GM12878 (cell line): ENCODE results near the gene MSS51.

Experiments used
- BHLHE40 ChIP-seq, 2 experiments: fragments of 450-650 bp in 1 of 2; IDR thresholded peaks; 2 replicates each; pipeline ENCODE4 v1.6.1; 2011 to 2017; ENCODE audit warnings: low read depth in 2 of 2, borderline replicate concordance in 1 of 2, improper control_type of control experiment in 1 of 2, low read length in 1 of 2, mild to moderate bottlenecking in 1 of 2
- EGR1 ChIP-seq, 2 experiments: IDR thresholded peaks; 1 replicate in 1 of 2; 2 replicates in 1 of 2; pipeline ENCODE4 v1.6.1; 2011 to 2012; ENCODE audit warnings: low read depth in 2 of 2, low read length in 2 of 2, borderline replicate concordance in 1 of 2, mild to moderate bottlenecking in 1 of 2, moderate library complexity in 1 of 2
- FOXK2 ChIP-seq: fragments of 450-650 bp; IDR thresholded peaks from 2 replicates; pipeline ENCODE4 v1.6.1; 2017; ENCODE audit warnings: mild to moderate bottlenecking, moderate library complexity
- FOXM1 ChIP-seq: IDR thresholded peaks from 2 replicates; pipeline ENCODE4 v1.6.1; 2012; ENCODE audit warnings: low read depth, mild to moderate bottlenecking, inconsistent platforms, low read length, moderate library complexity
- KDM1A ChIP-seq: fragments of 200-600 bp; sonication (generic); IDR thresholded peaks from 2 replicates; pipeline ENCODE4 v1.6.1; 2016; ENCODE audit warnings: borderline replicate concordance
- NFIC ChIP-seq: IDR thresholded peaks from 2 replicates; pipeline ENCODE4 v1.6.1; 2012; ENCODE audit warnings: low read depth, mild to moderate bottlenecking, inconsistent platforms, low read length, moderate library complexity
- POLR2A ChIP-seq: IDR thresholded peaks from 2 replicates; pipeline ENCODE4 v1.6.1; 2011; ENCODE audit warnings: low read depth, mild to moderate bottlenecking, low read length
- POLR2AphosphoS5 ChIP-seq: IDR thresholded peaks from 2 replicates; pipeline ENCODE4 v1.6.1; 2011; ENCODE audit warnings: mild to moderate bottlenecking, low read length, inconsistent platforms
- SRF ChIP-seq, 2 experiments: IDR thresholded peaks; 2 replicates each; pipeline ENCODE4 v1.6.1; 2011; ENCODE audit warnings: low read depth in 2 of 2, low read length in 2 of 2, mild to moderate bottlenecking in 1 of 2, moderate library complexity in 1 of 2
- SUPT20H ChIP-seq: IDR thresholded peaks from 2 replicates; pipeline ENCODE4 v1.6.1; 2011; ENCODE audit warnings: low read depth, mild to moderate bottlenecking, low read length, moderate library complexity, borderline replicate concordance; ENCODE audit not compliant: control insufficient read depth
- TF ChIP-seq, protein P1 (sequence below): fragments of 450-650 bp; IDR thresholded peaks from 2 replicates; pipeline ENCODE4 v1.6.1; 2017; ENCODE audit warnings: mild to moderate bottlenecking
- TF ChIP-seq, protein P2 (sequence below): fragments of 450-650 bp; IDR thresholded peaks from 2 replicates; pipeline ENCODE4 v1.6.1; 2018; ENCODE audit warnings: borderline replicate concordance, mild to moderate bottlenecking; ENCODE audit not compliant: partially characterized antibody
- TF ChIP-seq, protein P3 (sequence below), 3 experiments: IDR thresholded peaks in 2 of 3; conservative IDR thresholded peaks in 1 of 3; 2 replicates each; pipeline ENCODE4 v1.5.1; 2011; ENCODE audit warnings: low read depth in 3 of 3, low read length in 3 of 3, mild to moderate bottlenecking in 3 of 3, control low read depth in 2 of 3, moderate library complexity in 2 of 3, inconsistent platforms in 1 of 3, mixed read lengths in 1 of 3; ENCODE audit not compliant: control insufficient read depth in 2 of 3, insufficient read depth in 1 of 3; ENCODE audit errors: extremely low read depth in 1 of 3
- TF ChIP-seq, protein P4 (sequence below): IDR thresholded peaks from 2 replicates; pipeline ENCODE4 v1.6.1; 2011; ENCODE audit warnings: borderline replicate concordance, low read depth, mild to moderate bottlenecking, moderate library complexity, mixed read lengths, low read length; ENCODE audit not compliant: insufficient read depth; ENCODE audit errors: extremely low read length

DNA sequence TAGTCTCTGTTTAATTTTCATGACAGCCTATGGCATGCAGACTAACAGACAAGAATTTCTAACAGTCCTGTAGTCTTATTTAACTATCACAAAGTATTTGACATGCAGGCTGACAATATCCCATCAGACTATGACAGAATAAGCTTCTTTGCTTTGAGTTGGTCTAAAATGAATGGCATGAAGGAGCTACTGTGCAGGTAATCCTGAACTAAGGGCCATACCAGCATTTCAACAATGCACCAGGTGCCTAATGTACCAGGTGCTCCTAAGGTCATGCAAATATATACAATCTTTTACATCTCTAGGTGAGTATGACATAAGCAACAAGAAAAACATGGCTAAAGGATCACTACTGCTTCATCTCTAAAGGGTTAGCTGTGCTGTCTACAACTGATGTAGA, 13.6 kb upstream of the MSS51 start:
- TF ChIP-seq, protein P1, sequence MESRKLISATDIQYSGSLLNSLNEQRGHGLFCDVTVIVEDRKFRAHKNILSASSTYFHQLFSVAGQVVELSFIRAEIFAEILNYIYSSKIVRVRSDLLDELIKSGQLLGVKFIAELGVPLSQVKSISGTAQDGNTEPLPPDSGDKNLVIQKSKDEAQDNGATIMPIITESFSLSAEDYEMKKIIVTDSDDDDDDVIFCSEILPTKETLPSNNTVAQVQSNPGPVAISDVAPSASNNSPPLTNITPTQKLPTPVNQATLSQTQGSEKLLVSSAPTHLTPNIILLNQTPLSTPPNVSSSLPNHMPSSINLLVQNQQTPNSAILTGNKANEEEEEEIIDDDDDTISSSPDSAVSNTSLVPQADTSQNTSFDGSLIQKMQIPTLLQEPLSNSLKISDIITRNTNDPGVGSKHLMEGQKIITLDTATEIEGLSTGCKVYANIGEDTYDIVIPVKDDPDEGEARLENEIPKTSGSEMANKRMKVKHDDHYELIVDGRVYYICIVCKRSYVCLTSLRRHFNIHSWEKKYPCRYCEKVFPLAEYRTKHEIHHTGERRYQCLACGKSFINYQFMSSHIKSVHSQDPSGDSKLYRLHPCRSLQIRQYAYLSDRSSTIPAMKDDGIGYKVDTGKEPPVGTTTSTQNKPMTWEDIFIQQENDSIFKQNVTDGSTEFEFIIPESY, result no peak
- TF ChIP-seq EGR1 (IDR thresholded peaks at IDR 0.05; ENCODE audit: borderline replicate concordance in 1 of 2, low read depth in 2 of 2, low read length in 2 of 2) (no peak), BHLHE40 (IDR thresholded peaks at IDR 0.05; ENCODE audit: borderline replicate concordance in 1 of 2, low read depth in 2 of 2, low read length in 1 of 2) (no peak), KDM1A (no peak), POLR2AphosphoS5 (no peak), POLR2A (no peak), SRF (IDR thresholded peaks at IDR 0.05; ENCODE audit: low read depth in 2 of 2, low read length in 2 of 2) (no peak), FOXM1 (no peak), SUPT20H (no peak), FOXK2 (no peak), NFIC (no peak)
- TF ChIP-seq, protein P2, sequence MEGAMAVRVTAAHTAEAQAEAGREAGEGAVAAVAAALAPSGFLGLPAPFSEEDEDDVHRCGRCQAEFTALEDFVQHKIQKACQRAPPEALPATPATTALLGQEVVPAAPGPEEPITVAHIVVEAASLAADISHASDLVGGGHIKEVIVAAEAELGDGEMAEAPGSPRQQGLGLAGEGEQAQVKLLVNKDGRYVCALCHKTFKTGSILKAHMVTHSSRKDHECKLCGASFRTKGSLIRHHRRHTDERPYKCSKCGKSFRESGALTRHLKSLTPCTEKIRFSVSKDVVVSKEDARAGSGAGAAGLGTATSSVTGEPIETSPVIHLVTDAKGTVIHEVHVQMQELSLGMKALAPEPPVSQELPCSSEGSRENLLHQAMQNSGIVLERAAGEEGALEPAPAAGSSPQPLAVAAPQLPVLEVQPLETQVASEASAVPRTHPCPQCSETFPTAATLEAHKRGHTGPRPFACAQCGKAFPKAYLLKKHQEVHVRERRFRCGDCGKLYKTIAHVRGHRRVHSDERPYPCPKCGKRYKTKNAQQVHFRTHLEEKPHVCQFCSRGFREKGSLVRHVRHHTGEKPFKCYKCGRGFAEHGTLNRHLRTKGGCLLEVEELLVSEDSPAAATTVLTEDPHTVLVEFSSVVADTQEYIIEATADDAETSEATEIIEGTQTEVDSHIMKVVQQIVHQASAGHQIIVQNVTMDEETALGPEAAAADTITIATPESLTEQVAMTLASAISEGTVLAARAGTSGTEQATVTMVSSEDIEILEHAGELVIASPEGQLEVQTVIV, result no peak
- TF ChIP-seq, protein P3, sequence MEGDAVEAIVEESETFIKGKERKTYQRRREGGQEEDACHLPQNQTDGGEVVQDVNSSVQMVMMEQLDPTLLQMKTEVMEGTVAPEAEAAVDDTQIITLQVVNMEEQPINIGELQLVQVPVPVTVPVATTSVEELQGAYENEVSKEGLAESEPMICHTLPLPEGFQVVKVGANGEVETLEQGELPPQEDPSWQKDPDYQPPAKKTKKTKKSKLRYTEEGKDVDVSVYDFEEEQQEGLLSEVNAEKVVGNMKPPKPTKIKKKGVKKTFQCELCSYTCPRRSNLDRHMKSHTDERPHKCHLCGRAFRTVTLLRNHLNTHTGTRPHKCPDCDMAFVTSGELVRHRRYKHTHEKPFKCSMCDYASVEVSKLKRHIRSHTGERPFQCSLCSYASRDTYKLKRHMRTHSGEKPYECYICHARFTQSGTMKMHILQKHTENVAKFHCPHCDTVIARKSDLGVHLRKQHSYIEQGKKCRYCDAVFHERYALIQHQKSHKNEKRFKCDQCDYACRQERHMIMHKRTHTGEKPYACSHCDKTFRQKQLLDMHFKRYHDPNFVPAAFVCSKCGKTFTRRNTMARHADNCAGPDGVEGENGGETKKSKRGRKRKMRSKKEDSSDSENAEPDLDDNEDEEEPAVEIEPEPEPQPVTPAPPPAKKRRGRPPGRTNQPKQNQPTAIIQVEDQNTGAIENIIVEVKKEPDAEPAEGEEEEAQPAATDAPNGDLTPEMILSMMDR (IDR thresholded peaks at IDR 0.05 in 2 of 3, conservative IDR thresholded peaks at IDR 0.05 in 1 of 3; ENCODE audit: control insufficient read depth in 2 of 3, extremely low read depth in 1 of 3, insufficient read depth in 1 of 3, low read depth in 3 of 3, low read length in 3 of 3), result no peak
- TF ChIP-seq, protein P4, sequence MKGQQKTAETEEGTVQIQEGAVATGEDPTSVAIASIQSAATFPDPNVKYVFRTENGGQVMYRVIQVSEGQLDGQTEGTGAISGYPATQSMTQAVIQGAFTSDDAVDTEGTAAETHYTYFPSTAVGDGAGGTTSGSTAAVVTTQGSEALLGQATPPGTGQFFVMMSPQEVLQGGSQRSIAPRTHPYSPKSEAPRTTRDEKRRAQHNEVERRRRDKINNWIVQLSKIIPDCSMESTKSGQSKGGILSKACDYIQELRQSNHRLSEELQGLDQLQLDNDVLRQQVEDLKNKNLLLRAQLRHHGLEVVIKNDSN, result no peak
